Aorta (tissue), 5 donors: Measurements from ENCODE around the gene APOBEC3B. TPM values are rescaled to one million over a fixed set of nuclear protein-coding genes. Genes with fewer than 3 reads are reported as not detected.
A peak's percentile ranks its signal among the peaks of the same experiment; 100 is the strongest.
"Not testable (repeated sequence)": the region's sequence is repeated elsewhere in the genome, so short reads cannot be mapped to it uniquely, and the experiment has no call there.

Experiments
- ATAC-seq: fragments of 200-7000 bp; cut with Tn5 transposase; one replicate; pipeline ENCODE4 v1.9.1; 2022; ENCODE audit warnings: moderate library complexity; ENCODE audit not compliant: low FRiP score
- DNase-seq, 2 donors: peaks; one replicate each; pipeline ENCODE4 v3.0.0-alpha.2; 2020
- H3K27ac ChIP-seq, 2 donors: one replicate each; pipeline ENCODE4 v1.5.1; 2013; ENCODE audit warnings: low read length in 2 of 2, mild to moderate bottlenecking in 2 of 2, moderate library complexity in 2 of 2, control low read depth in 1 of 2, inconsistent platforms in 1 of 2, low read depth in 1 of 2
- H3K27me3 ChIP-seq, 2 donors: one replicate each; pipeline ENCODE4 v1.6.1; 2013; ENCODE audit warnings: control low read depth in 1 of 2, low read length in 1 of 2, mild to moderate bottlenecking in 1 of 2, moderate library complexity in 1 of 2; ENCODE audit not compliant: insufficient read depth in 2 of 2, control insufficient read depth in 1 of 2
- H3K36me3 ChIP-seq, 2 donors: one replicate each; pipeline ENCODE4 v1.6.1; 2013; ENCODE audit warnings: control low read depth in 1 of 2, low read length in 1 of 2, mild to moderate bottlenecking in 1 of 2; ENCODE audit not compliant: insufficient read depth in 2 of 2, control insufficient read depth in 1 of 2
- H3K4me1 ChIP-seq, 2 donors: one replicate each; pipeline ENCODE4 v1.6.1; 2013; ENCODE audit warnings: low read length in 2 of 2, control low read depth in 1 of 2, mild to moderate bottlenecking in 1 of 2, moderate library complexity in 1 of 2; ENCODE audit not compliant: insufficient read depth in 2 of 2, control insufficient read depth in 1 of 2
- H3K4me3 ChIP-seq, 2 donors: one replicate each; pipeline ENCODE4 v1.5.1; 2013; ENCODE audit warnings: low read length in 2 of 2, control low read depth in 1 of 2, mild to moderate bottlenecking in 1 of 2
- H3K9me3 ChIP-seq: one replicate; pipeline ENCODE4 v1.6.1; 2013; ENCODE audit warnings: mild to moderate bottlenecking, low read length; ENCODE audit not compliant: control insufficient read depth
- WGBS, 2 donors: extraction: QIAGEN DNeasy Blood & Tissue Kit; methylation state at CpG; one replicate each; pipeline ENCODE4 v1.1.7; 2013; 5-methylcytosine and 5-hydroxymethylcytosine counted together
- intact Hi-C, 2 donors: fragments of 100-400 bp; cut with DNase I; formaldehyde crosslinking; loops; one replicate each; pipeline versions ENCODE4 v1.14.2 to v1.15.0; 2022
- polyA plus RNA-seq, 2 donors: library from polyadenylated mRNA; stranded (reverse); fragments of 200-250 nt; gene quantifications; one replicate each; pipeline ENCODE4 v1.2.3, GENCODE V29; 2013
- total RNA-seq, 2 donors: library from RNA; stranded (reverse); fragmentation: NEBNext Ultra II Directional; extraction: Animal tissue kit (Norgen Biotek cat#: 25700); gene quantifications; one replicate each; pipeline ENCODE4 v1.2.1, GENCODE V29; 2021
- donor health status: healthy with polysubstance abuse.
- donor health status: Bipolar disorder and iron deficiency.
- donor health status: DM: no; HTN: no; CAD: no.
- donor health status: DM: no; HTN: no; CAD: no.
- donor health status: DM: yes; HTN: yes; CAD: no.

APOBEC3B gene
- total and polyA plus RNA-seq, 4 donors = 1.4 to 2.0 TPM; not detected in 2

DNA sequence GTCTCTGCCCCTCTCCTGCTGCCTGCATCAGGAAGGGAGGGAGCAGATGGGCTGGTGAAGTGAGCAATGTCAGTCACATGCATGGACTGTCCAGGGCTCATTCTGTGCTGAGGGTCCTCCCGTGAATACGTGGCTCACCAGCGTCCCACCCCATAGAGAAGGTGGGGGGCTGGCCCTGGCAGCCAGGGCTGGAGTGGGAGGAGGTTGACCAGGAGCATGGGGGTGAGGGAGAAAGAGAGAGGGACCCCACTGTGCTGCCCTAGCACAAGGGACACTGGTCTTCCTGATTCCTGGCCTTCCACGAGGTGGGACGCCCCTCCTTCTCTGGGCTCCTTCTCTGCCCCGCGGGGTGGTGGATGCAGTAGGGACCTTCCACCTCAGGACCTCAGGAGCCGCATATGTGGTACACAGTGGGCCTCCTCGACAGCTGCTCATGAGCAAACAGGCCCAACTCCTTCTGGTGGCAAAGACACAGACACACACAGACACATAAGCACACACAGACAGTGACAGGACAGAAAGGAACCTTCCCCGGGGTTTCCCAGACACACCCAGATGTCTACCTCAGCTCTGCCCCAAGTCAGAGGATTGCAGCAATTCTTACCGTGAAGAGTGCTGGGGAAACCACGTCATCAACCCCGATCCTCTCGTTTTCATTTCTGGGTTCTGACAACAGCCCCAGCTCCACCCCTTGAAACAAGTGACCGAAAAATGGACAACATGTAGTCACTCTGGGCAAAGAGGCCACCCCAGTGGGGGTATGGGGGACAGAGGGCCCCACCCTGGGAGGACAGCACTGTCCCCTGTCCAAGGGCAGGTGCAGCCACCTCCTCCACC lies 28.4 kb upstream of the APOBEC3B start:
- H3K4me3 ChIP-seq = no peak overlapping the region
- ATAC-seq (no peak), DNase-seq (peak in 1 of 2 donors; percentile 45)
- intact Hi-C loops = no loop called here
- WGBS, 2 donors = 80 to 81% methylated on average over 15 of the region's 15 CpGs
- H3K4me1 ChIP-seq = no peaks in the 10 kb centered on the region
- no peaks in the 10 kb centered on the region for H3K9me3 ChIP-seq
- H3K27me3 ChIP-seq = no peaks in the 10 kb centered on the region
- H3K27ac ChIP-seq = no peak overlapping the region
- no peaks in the 10 kb centered on the region for H3K36me3 ChIP-seq

GRCh38 chr22:38954414-38955043 lies 27.6 kb upstream of the APOBEC3B start:
- H3K27ac ChIP-seq = no peak overlapping the region
- H3K9me3 ChIP-seq = no peaks in the 10 kb centered on the region
- WGBS, 2 donors = 80 to 83% methylated on average over 13 of the region's 13 CpGs
- intact Hi-C loops = no loop called here
- no peaks in the 10 kb centered on the region for H3K36me3 ChIP-seq
- H3K4me1 ChIP-seq = no peaks in the 10 kb centered on the region
- H3K27me3 ChIP-seq = no peaks in the 10 kb centered on the region
- H3K4me3 ChIP-seq = no peak overlapping the region
- DNase-seq (peak in 1 of 2 donors; percentile 64), ATAC-seq (no peak)

DNA sequence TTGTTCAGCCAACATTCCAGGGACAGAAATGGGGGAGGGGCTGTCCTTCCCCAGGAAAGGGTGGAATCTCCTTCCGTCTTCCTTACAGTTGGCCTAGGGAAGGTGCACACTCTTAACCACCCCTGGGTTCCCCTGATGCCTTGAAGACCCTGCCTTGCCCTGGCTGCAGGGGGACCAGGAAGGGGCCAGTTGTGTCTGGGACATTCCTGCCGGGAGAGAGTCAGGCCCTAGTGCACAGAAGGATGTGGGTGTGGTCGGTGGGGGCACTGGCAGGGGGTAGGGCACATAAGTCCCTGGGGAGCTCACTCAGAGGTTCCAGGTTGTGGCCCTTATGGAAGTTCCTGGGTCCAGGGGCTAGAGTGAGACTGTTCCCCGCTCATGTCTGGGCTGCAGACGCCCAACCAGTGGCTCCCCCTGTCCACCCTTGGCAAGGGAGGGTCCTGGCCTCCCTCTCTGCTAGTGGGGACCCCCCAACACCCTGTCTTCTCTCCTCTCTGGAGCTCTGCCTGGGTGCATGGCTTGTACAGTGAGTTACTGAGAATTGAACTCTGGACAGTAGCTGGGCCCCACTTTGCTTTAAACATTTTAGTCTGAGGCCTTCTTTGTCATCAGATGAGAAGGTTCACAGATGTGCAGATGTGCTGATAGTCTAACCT lies 26.8 kb upstream of the APOBEC3B start:
- Histone ChIP-seq H3K4me3 (no peak overlapping the region), H3K27ac (no peak overlapping the region), H3K4me1 (no peaks in the 10 kb centered on the region), H3K9me3 (no peaks in the 10 kb centered on the region), H3K27me3 (no peaks in the 10 kb centered on the region), H3K36me3 (no peaks in the 10 kb centered on the region)
- no peak for DNase-seq
- intact Hi-C loops = no loop called here
- no peak for ATAC-seq
- 69 to 72% methylated on average over 5 of the region's 5 CpGs for WGBS, 2 donors

DNA sequence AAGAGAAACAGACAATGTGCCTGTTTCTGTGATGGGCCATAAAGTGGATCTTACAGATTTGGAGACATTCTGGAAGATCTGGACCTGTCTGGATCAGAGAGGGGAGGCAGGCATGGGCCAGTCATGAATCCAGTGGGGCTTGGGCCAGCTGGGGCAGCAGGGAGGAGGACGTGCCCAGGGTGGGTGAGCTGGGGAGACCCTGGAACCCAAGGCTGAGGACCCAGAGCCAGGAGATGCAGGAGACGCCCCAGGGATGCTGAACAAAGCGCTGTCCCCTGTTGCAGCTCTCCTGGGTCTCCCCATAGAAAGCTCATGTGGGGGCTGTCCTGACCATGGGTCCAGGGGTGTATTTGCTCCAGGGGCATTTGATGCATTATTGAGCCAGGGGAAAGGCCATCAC lies 26.2 kb upstream of the APOBEC3B start:
- Histone ChIP-seq H3K27ac (no peak overlapping the region), H3K27me3 (no peaks in the 10 kb centered on the region), H3K9me3 (no peaks in the 10 kb centered on the region), H3K36me3 (no peaks in the 10 kb centered on the region), H3K4me1 (no peaks in the 10 kb centered on the region), H3K4me3 (no peak overlapping the region)
- intact Hi-C loops = no loop called here
- ATAC-seq = no peak
- WGBS, 2 donors = 91 to 92% methylated on average over 3 of the region's 3 CpGs
- no peak for DNase-seq

GRCh38 chr22:38956551-38956950 lies 25.6 kb upstream of the APOBEC3B start:
- 92 to 94% methylated on average over 5 of the region's 5 CpGs for WGBS, 2 donors
- Histone ChIP-seq H3K36me3 (no peaks in the 10 kb centered on the region), H3K4me3 (no peak overlapping the region), H3K27me3 (no peaks in the 10 kb centered on the region), H3K9me3 (no peaks in the 10 kb centered on the region), H3K4me1 (no peaks in the 10 kb centered on the region), H3K27ac (no peak overlapping the region)
- intact Hi-C loops = no loop called here
- ATAC-seq (no peak), DNase-seq (peak in 1 of 2 donors; percentile 39)

DNA sequence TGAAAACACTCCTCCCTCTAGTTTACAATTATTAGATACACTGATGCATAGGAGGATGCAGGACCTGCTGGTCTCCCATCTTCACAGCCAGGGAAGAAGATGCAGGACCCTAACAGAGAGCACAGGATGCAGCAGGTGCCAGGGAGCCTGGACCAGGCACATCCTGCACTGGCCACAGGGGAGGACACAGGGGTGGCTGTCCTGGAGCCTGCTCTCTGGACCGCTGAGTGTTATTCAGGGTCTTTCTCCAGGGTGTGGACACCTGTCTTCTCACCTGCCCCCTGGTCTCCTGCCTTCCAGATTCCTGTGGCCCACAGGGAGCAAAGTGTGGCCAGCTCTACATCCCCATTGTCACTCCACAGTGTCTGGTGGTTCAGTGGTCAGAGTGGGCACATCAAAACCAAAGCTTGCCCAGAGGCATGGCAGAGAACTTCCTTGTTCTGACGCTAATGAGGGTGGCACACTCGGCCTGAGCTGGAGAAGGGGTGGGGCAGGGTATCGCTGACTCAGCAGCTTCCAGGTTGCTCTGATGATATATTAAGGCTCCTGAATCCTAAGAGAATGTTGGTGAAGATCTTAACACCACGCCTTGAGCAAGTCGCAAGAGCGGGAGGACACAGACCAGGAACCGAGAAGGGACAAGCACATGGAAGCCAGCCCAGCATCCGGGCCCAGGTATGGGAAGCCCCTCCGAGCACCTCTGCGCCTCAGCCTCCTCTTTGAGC lies 24.9 kb upstream of the APOBEC3B start, which contains the start of gene APOBEC3A:
Gene APOBEC3A (plus strand): TSS at position 564 of the 725 bp plus-strand sequence. CDS start 83 bp downstream, at position 647.
- peak; percentile 8 for ATAC-seq
- peak; percentile 61 to 66 for DNase-seq
- H3K36me3 ChIP-seq = no peaks in the 10 kb centered on the region
- H3K27me3 ChIP-seq = no peaks in the 10 kb centered on the region
- H3K9me3 ChIP-seq = no peaks in the 10 kb centered on the region
- H3K4me1 ChIP-seq = no peaks in the 10 kb centered on the region
- WGBS, 2 donors = 86 to 88% methylated on average over 11 of the region's 11 CpGs
- no peak within 1 kb of the TSS for H3K27ac ChIP-seq
- no peak within 1 kb of the TSS for H3K4me3 ChIP-seq
- intact Hi-C loops = no loop called here

DNA sequence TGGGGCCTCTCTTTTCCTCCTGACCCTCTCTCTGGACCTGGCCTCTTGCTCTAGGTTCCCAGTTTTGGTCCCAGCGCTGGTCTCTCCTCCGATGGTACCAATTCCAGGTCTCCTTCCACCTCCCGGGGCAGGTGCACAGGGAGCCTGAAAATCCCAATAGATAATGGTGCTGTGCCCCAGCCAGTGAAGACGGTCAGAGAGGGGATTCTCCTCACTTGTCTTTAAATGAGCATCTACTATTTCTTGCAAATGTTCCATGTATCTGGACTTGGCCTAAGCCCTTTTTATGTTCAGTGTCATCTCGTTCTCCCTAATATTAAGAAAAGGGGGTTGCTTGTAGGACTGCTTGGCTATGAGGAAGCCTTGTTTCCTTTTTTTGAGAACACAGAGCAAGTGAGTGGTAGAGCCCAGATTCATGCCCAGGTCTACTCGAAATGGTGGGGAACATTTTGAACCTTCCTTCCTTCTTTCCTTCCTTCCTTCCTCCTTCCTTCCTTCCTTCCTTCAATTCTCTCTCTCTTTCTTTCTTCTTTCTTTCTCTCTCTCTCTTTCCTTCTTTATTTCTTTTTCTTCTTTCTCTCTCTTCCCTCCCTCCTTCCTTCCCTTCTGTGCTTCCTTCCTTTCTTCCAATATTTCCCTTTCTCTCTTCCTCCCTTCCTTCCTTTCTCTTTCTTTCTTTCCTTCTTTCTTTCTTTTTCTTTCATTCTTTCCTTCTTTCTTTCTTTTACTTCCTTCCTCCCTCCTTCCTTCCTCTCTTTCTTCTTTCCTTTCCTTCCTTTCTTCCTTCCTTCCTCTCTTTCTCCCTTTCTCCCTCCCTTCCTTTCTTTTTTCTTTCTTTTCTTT lies 24.1 kb upstream of the APOBEC3B start:
- H3K4me1 ChIP-seq = no peaks in the 10 kb centered on the region
- no peak overlapping the region for H3K4me3 ChIP-seq
- ATAC-seq = no peak
- no peaks in the 10 kb centered on the region for H3K9me3 ChIP-seq
- H3K36me3 ChIP-seq = no peaks in the 10 kb centered on the region
- DNase-seq = no peak
- intact Hi-C loops = no loop called here
- no peaks in the 10 kb centered on the region for H3K27me3 ChIP-seq
- 91 to 93% methylated on average over 6 of the region's 6 CpGs for WGBS, 2 donors
- H3K27ac ChIP-seq = no peak overlapping the region

DNA sequence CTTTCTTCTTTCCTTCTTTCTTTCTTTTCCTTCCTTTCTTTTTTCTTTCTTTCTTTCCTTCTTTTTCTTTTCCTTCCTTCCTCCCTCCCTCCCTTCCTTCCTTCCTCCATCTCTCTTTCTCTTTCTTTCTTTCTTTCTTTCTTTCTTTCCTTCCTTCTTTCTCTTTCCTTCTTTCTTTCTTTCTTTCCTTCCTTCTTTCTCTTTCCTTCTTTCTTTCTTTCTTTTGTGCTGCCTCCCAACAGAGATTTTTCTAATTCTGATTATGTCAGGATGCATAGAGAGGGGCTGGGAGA lies 23.6 kb upstream of the APOBEC3B start:
- DNase-seq, H3K36me3 ChIP-seq, H3K4me3 ChIP-seq, H3K27me3 ChIP-seq, H3K9me3 ChIP-seq, intact Hi-C loops, H3K4me1 ChIP-seq, ATAC-seq, H3K27ac ChIP-seq: not testable (repeated sequence)
